Measurements from ENCODE around the gene UMAD1.

DNA sequence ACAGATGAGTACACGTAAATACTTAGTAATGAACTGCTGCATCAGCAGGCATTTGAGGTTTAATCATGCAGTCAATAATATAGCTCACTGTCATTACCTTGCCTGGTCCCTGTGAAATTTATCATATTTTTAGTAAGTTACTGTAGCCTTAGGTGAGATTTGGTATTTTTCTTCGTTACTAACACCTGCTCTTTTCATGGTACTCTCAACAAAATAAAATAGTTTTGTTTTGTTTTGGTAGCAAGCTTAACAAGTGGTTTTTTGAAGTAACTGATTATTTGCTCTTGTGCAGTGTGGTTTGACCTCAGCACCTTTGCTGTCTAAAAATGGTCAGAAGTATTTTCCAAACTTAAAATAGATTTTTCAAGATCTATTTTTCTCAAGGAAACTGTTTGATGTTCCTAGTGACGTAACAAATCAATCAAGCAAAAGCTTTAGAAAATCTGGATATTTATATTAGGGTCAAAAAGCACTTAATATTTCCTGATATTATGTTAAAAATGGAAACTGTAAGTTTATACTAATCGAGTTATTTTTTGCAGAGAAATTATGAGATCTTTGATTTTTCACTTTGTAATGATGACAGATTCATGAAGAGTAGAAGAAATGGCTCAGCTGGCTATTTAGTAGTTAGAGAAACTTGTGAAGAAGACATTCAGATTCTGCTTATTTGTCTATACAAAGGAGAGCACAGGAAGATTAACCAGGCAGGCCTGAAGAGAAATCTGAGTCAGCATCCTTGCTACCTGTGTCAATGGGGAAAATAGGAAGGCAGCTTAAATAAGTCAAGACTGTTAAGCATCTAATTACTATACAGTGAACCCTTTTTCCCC lies 98.9 kb downstream of the UMAD1 start:
- no peak for TF ChIP-seq CTCF (IDR thresholded peaks at IDR 0.05)
- TF ChIP-seq POLR2A (IDR thresholded peaks at IDR 0.05) = no peak
